K562 (cell line): Measurements from ENCODE around the gene DNASE1L1. TPM values are rescaled to one million over a fixed set of nuclear protein-coding genes. Genes with fewer than 3 reads are reported as not detected.
A peak's percentile ranks its signal among the peaks of the same experiment; 100 is the strongest.

Experiments used
- ATAC-seq: fragments of 200-7000 bp; cut with Tn5 transposase; 3 replicates; pipeline ENCODE4 v1.9.1; 2020; ENCODE audit warnings: moderate library complexity
- BruUV-seq: library from RNA; stranded (reverse); fragments of 400-500 nt; replicated peaks from 2 replicates; lab custom pipeline; 2021; lab: Mats Ljungman, UMichigan
- CTCF ChIA-PET: fragments of 300-600 bp; formaldehyde crosslinking; extraction: SDS; loops from one replicate; lab custom pipeline; 2021; ENCODE audit warnings: low intra/inter-chr PET ratio; lab: Yijun Ruan, JAX
- POLR2A ChIA-PET: fragments of 300-600, 350-650 bp; sonication (Branson Sonifier 250); formaldehyde crosslinking; extraction: SDS; loops from one replicate; lab custom pipeline; 2021; ENCODE audit warnings: antibody characterized with exemption, inconsistent platforms; lab: Yijun Ruan, JAX
- DNase-seq, 4 experiments: peaks; one replicate each; pipeline versions ENCODE4 v3.0.0 to v3.0.0-alpha.2; 2011 to 2018; ENCODE audit warnings: low spot score in 3 of 4, mixed read lengths in 3 of 4; ENCODE audit errors: extremely low read depth in 1 of 4
- FAIRE-seq: peaks from 2 replicates; lab custom pipeline; 2011; peaks lifted over from hg19 to GRCh38; lab: Jason Lieb, UNC
- H2AFZ ChIP-seq: 2 replicates; pipeline ENCODE4 v1.6.0; 2011; ENCODE audit warnings: low read depth, low read length, control low read depth, inconsistent platforms
- H3K27ac ChIP-seq: fragments of 200-600 bp; 3 replicates; pipeline ENCODE4 v1.8.0; 2011; ENCODE audit warnings: low read depth, mild to moderate bottlenecking, control low read depth, inconsistent platforms, low read length, moderate library complexity, mixed read lengths; ENCODE audit errors: extremely low read depth
- H3K27me3 ChIP-seq, 2 experiments: fragments of 300-600 bp in 1 of 2; 2 replicates in 1 of 2; 3 replicates in 1 of 2; pipeline versions ENCODE4 v1.6.0 to v1.8.0; 2011; ENCODE audit warnings: inconsistent platforms in 2 of 2, low read length in 2 of 2, mild to moderate bottlenecking in 1 of 2, mixed read lengths in 1 of 2, moderate library complexity in 1 of 2; ENCODE audit not compliant: control insufficient read depth in 2 of 2, insufficient read depth in 2 of 2
- H3K36me3 ChIP-seq: fragments of 300-600 bp; 3 replicates; pipeline ENCODE4 v1.8.0; 2011; ENCODE audit warnings: mild to moderate bottlenecking, low read length, inconsistent platforms; ENCODE audit not compliant: control insufficient read depth, insufficient read depth
- H3K4me1 ChIP-seq, 2 experiments: fragments of 200-600 bp in 1 of 2; replicated peaks in 1 of 2; 2 replicates in 1 of 2; 3 replicates in 1 of 2; pipeline versions ENCODE4 v1.5.1 to v1.8.0; 2011; ENCODE audit warnings: inconsistent platforms in 2 of 2, low read length in 2 of 2, mild to moderate bottlenecking in 1 of 2, mixed read lengths in 1 of 2, moderate library complexity in 1 of 2; ENCODE audit not compliant: control insufficient read depth in 2 of 2, insufficient read depth in 2 of 2
- H3K4me2 ChIP-seq: 2 replicates; pipeline ENCODE4 v1.6.1; 2011; ENCODE audit warnings: low read length, control low read depth, inconsistent platforms, mixed read lengths; ENCODE audit not compliant: insufficient read depth
- H3K4me3 ChIP-seq: fragments of 200-600 bp; sonication (generic), shearing (Covaris generic); 2 replicates; pipeline ENCODE4 v1.5.1; 2016; ENCODE audit warnings: control low read depth, inconsistent platforms
- H3K79me2 ChIP-seq: fragments of 200-600 bp; 3 replicates; pipeline ENCODE4 v1.8.0; 2011; ENCODE audit warnings: low read length, inconsistent platforms; ENCODE audit not compliant: control insufficient read depth, insufficient read depth
- H3K9ac ChIP-seq, 2 experiments: 2 replicates each; pipeline versions ENCODE4 v1.6.0 to v1.6.1; 2011; ENCODE audit warnings: low read depth in 2 of 2, low read length in 2 of 2, control low read depth in 1 of 2, inconsistent platforms in 1 of 2, mild to moderate bottlenecking in 1 of 2, mixed read lengths in 1 of 2; ENCODE audit not compliant: insufficient read depth in 1 of 2
- H3K9me1 ChIP-seq: one replicate; pipeline ENCODE4 v1.6.0; 2011; ENCODE audit warnings: inconsistent platforms, mild to moderate bottlenecking, low read length, moderate library complexity; ENCODE audit not compliant: control insufficient read depth, insufficient read depth
- H3K9me3 ChIP-seq: replicated peaks from 2 replicates; pipeline ENCODE4 v1.5.1; 2011; ENCODE audit warnings: low read depth, low read length, inconsistent platforms; ENCODE audit not compliant: control insufficient read depth, insufficient read depth
- H4K20me1 ChIP-seq: replicated peaks from 2 replicates; pipeline ENCODE4 v1.6.1; 2011; ENCODE audit warnings: low read length, inconsistent platforms, mixed read lengths; ENCODE audit not compliant: control insufficient read depth, insufficient read depth
- ADNP ChIP-seq: fragments of 200-800 bp; sonication (Bioruptor generic); IDR thresholded peaks from 2 replicates; pipeline ENCODE4 v1.6.1; 2016; ENCODE audit warnings: missing genetic modification characterization, missing compliant biosample characterization
- E2F8 ChIP-seq: fragments of 450-650 bp; IDR thresholded peaks from 2 replicates; pipeline ENCODE4 v1.7.1; 2018; ENCODE audit warnings: mild to moderate bottlenecking, low read depth; ENCODE audit not compliant: partially characterized antibody
- RBFOX2 ChIP-seq: fragments of 200-400 bp; formaldehyde crosslinking; IDR thresholded peaks from 2 replicates; pipeline ENCODE4 v1.6.1; 2017; ENCODE audit warnings: low read depth, mild to moderate bottlenecking, low read length, moderate library complexity
- RBM22 ChIP-seq: fragments of 200-400 bp; formaldehyde crosslinking; IDR thresholded peaks from 2 replicates; pipeline ENCODE4 v1.6.1; 2018; ENCODE audit warnings: low read length, low read depth; ENCODE audit not compliant: poor library complexity, severe bottlenecking
- XRCC3 ChIP-seq: fragments of 450-650 bp; IDR thresholded peaks from 2 replicates; pipeline ENCODE4 v1.6.1; 2017; ENCODE audit warnings: mild to moderate bottlenecking, moderate library complexity
- ZNF280B ChIP-seq: fragments of 250-450 bp; sonication (Bioruptor Pico); IDR thresholded peaks from 2 replicates; pipeline ENCODE4 v1.5.1; 2021; ENCODE audit warnings: mild to moderate bottlenecking
- ZNF75A ChIP-seq: fragments of 450-650 bp; formaldehyde crosslinking; IDR thresholded peaks from 2 replicates; pipeline ENCODE4 v1.4.0; 2020; ENCODE audit warnings: mild to moderate bottlenecking
- WGBS: fragments of 100-300 bp; shearing (Covaris generic); methylation state at CpG from one replicate; pipeline ENCODE4 v1.1.6; 2016; ENCODE audit warnings: low coverage, mixed read lengths; ENCODE audit not compliant: insufficient coverage; ENCODE audit errors: missing lambda C conversion rate; 5-methylcytosine and 5-hydroxymethylcytosine counted together
- in situ Hi-C: fragments of 300-500 bp; cut with MboI; formaldehyde crosslinking; loops from 4 replicates; pipeline ENCODE4 v1.15.0; 2018; ENCODE audit warnings: inconsistent platforms, mixed read lengths
- intact Hi-C: fragments of 100-400 bp; cut with micrococcal nuclease; formaldehyde crosslinking; loops from 2 replicates; pipeline ENCODE4 v1.14.2; 2022
- polyA plus RNA-seq, 8 experiments: library from polyadenylated mRNA; depleted of rRNA in 4 of 8; stranded (reverse) in 5 of 8; unstranded in 3 of 8; fragments of >200 nt; fragmentation: Nextera tagmentation in 2 of 8; fragmentation: Illumina TruSeq in 1 of 8; extraction: Ambion mirVana in 2 of 8; extraction: Trizol in 1 of 8; gene quantifications; 2 replicates each; pipeline versions ENCODE4 v1.2.1 to v1.2.3, GENCODE V29; 2011 to 2014; ENCODE audit warnings: inconsistent platforms in 1 of 8, missing spikeins in 1 of 8
- total RNA-seq, 7 experiments: library from RNA; depleted of rRNA in 6 of 7; stranded (reverse); fragments of >200 nt in 6 of 7; fragmentation: Illumina TruSeq in 2 of 7; extraction: Trizol in 2 of 7; gene quantifications; 2 replicates each; pipeline versions ENCODE4 v1.2.1 to v1.2.3, GENCODE V29; 2011 to 2021; ENCODE audit warnings: low replicate concordance in 1 of 7

The DNASE1L1 gene
- total and polyA plus RNA-seq, 9 of the 15 experiments (the other 6 are each of a cell fraction or from before 2014, with no cell fraction given), result 0.73 to 12.6 (median 7.9) TPM

- no peak for TF ChIP-seq E2F8
- TF ChIP-seq XRCC3, result no peak
- peak; percentile 17 for TF ChIP-seq RBM22
Measured at GRCh38 chrX:154365052-154365600, 43.9 kb downstream of the DNASE1L1 start (continued).

GRCh38 chrX:154363706-154364439, 45.2 kb downstream of the DNASE1L1 start:
- no peak overlapping the region for H3K9ac ChIP-seq
- peaks cover 39% of the 10 kb centered on the region for H3K79me2 ChIP-seq
- H3K9me1 ChIP-seq, result no peaks in the 10 kb centered on the region
- H3K27me3 ChIP-seq, result no peaks in the 10 kb centered on the region
- H4K20me1 ChIP-seq, result no peaks in the 10 kb centered on the region; the same call in 1 of the 2 replicates
- peaks cover 91% of the 10 kb centered on the region; the same call in 2 of the 3 replicates for H3K36me3 ChIP-seq
- ChIA-PET POLR2A (interaction anchor here (0.5 to 1.0 kb wide), 2 partner anchors 99 to 168 kb away, joined by 3 to 5 read pairs; no protein-coding TSS in a partner anchor), CTCF (no interaction called here)
- FAIRE-seq (no peak), DNase-seq (no peak), ATAC-seq (no peak)
- no peaks in the 10 kb centered on the region for H3K9me3 ChIP-seq
- no peak overlapping the region for H3K4me2 ChIP-seq
- intact Hi-C loops (no loop called here), in situ Hi-C loops (no loop called here)
- WGBS, result over 99% methylated on average over 19 of the region's 20 CpGs
- H3K4me1 ChIP-seq, result peaks cover 7 to 40% of the 10 kb centered on the region in 2 experiments
- TF ChIP-seq RBFOX2 (peak; percentile 32; the same call in 1 of the 2 replicates), ADNP (no peak), ZNF75A (CRISPR knock-in tag) (no peak), ZNF280B (CRISPR knock-in tag) (no peak)
- no peak overlapping the region for H2AFZ ChIP-seq
- no TSS peak for BruUV-seq
- no peak overlapping the region for H3K4me3 ChIP-seq
- H3K27ac ChIP-seq, result no peak overlapping the region
